SK-N-SH (cell line): ENCODE measurements around the gene GMPR. TPM values are rescaled to one million over a fixed set of nuclear protein-coding genes. Genes with fewer than 3 reads are reported as not detected.

Experiments used
- CTCF ChIA-PET: fragments of 300-600, 350-600 bp; formaldehyde crosslinking; extraction: SDS; loops from one replicate; lab custom pipeline; 2021; lab: Yijun Ruan, JAX
- POLR2A ChIA-PET: fragments of 350-600 bp; sonication (Branson Sonifier 250); formaldehyde crosslinking; extraction: SDS; loops from one replicate; lab custom pipeline; 2020; ENCODE audit warnings: antibody characterized with exemption, inconsistent platforms; lab: Yijun Ruan, JAX
- DNase-seq: peaks from one replicate; pipeline ENCODE4 v3.0.0; 2012
- H2AFZ ChIP-seq: fragments of 200-600 bp; sonication (generic); 2 replicates; pipeline ENCODE4 v1.8.1; 2016; ENCODE audit warnings: antibody characterized with exemption, mild to moderate bottlenecking, low read depth
- H3F3A ChIP-seq: fragments of 200-600 bp; sonication (generic); replicated peaks from 2 replicates; pipeline ENCODE3; 2016; ENCODE audit warnings: antibody characterized with exemption, mild to moderate bottlenecking; ENCODE audit not compliant: insufficient read depth
- H3K27ac ChIP-seq, 2 experiments: fragments of 200-500 bp in 1 of 2; fragments of 200-600 bp in 1 of 2; sonication (Bioruptor generic) in 1 of 2; sonication (generic), shearing (Covaris generic) in 1 of 2; 2 replicates each; pipeline versions ENCODE4 v1.5.1 to v1.6.1; 2014 to 2016; ENCODE audit warnings: low read depth in 2 of 2, inconsistent platforms in 1 of 2, low read length in 1 of 2, mild to moderate bottlenecking in 1 of 2, mixed read lengths in 1 of 2
- H3K27me3 ChIP-seq: fragments of 200-600 bp; sonication (generic), shearing (Covaris generic); 2 replicates; pipeline ENCODE4 v1.6.1; 2016; ENCODE audit warnings: mixed run types; ENCODE audit not compliant: insufficient read depth
- H3K36me3 ChIP-seq, 2 experiments: fragments of 200-500 bp in 1 of 2; fragments of 200-600 bp in 1 of 2; sonication (Bioruptor generic) in 1 of 2; sonication (generic) in 1 of 2; replicated peaks in 1 of 2; 2 replicates each; pipeline versions ENCODE3 to v1.5.1; 2014 to 2016; ENCODE audit warnings: low read length in 1 of 2, mild to moderate bottlenecking in 1 of 2; ENCODE audit not compliant: insufficient read depth in 2 of 2, control insufficient read depth in 1 of 2
- H3K4me1 ChIP-seq, 2 experiments: fragments of 200-500 bp in 1 of 2; fragments of 200-600 bp in 1 of 2; sonication (Bioruptor generic) in 1 of 2; sonication (generic), shearing (Covaris generic) in 1 of 2; 2 replicates each; pipeline versions ENCODE4 v1.5.1 to v1.6.1; 2014 to 2016; ENCODE audit warnings: low read depth in 1 of 2, low read length in 1 of 2, mixed run types in 1 of 2; ENCODE audit not compliant: insufficient read depth in 2 of 2, control insufficient read depth in 1 of 2
- H3K4me2 ChIP-seq: fragments of 200-600 bp; sonication (generic), shearing (Covaris generic); 2 replicates; pipeline ENCODE4 v1.6.1; 2017; ENCODE audit warnings: mixed run types
- H3K4me3 ChIP-seq, 2 experiments: fragments of 200-500 bp in 1 of 2; fragments of 200-600 bp in 1 of 2; sonication (Bioruptor generic) in 1 of 2; sonication (generic), shearing (Covaris generic) in 1 of 2; 2 replicates each; pipeline versions ENCODE4 v1.5.1 to v1.8.1; 2014 to 2016; ENCODE audit warnings: low read depth in 2 of 2, inconsistent platforms in 1 of 2, low read length in 1 of 2, mild to moderate bottlenecking in 1 of 2, mixed read lengths in 1 of 2, moderate library complexity in 1 of 2
- H3K79me2 ChIP-seq: fragments of 200-600 bp; sonication (generic); 2 replicates; pipeline ENCODE4 v1.8.1; 2017; ENCODE audit warnings: mild to moderate bottlenecking; ENCODE audit not compliant: insufficient read depth
- H3K9ac ChIP-seq: fragments of 200-600 bp; sonication (generic); 2 replicates; pipeline ENCODE4 v1.6.1; 2017; ENCODE audit warnings: mixed run types
- H3K9me2 ChIP-seq: fragments of 200-600 bp; sonication (generic); 2 replicates; pipeline ENCODE4 v1.6.1; 2017; ENCODE audit warnings: mixed run types
- H3K9me3 ChIP-seq: fragments of 200-600 bp; sonication (generic); 2 replicates; pipeline ENCODE4 v1.6.1; 2017; ENCODE audit warnings: mixed run types, mild to moderate bottlenecking, moderate library complexity
- H4K20me1 ChIP-seq: fragments of 200-600 bp; sonication (generic); 2 replicates; pipeline ENCODE4 v1.6.1; 2017; ENCODE audit warnings: mild to moderate bottlenecking, mixed run types; ENCODE audit not compliant: insufficient read depth
- EZH2phosphoT487 ChIP-seq: fragments of 200-600 bp; sonication (generic); IDR thresholded peaks from 2 replicates; pipeline ENCODE4 v1.6.1; 2017; ENCODE audit warnings: low read depth, mixed run types, mild to moderate bottlenecking, antibody characterized with exemption, moderate library complexity, borderline replicate concordance
- GATA2 ChIP-seq: sonication (generic); formaldehyde crosslinking; IDR thresholded peaks from 2 replicates; pipeline ENCODE4 v1.5.0; 2020; ENCODE audit warnings: mild to moderate bottlenecking, missing genetic modification reagents
- NFIC ChIP-seq: IDR thresholded peaks from 2 replicates; pipeline ENCODE4 v1.4.0; 2012; ENCODE audit warnings: borderline replicate concordance
- RAD21 ChIP-seq: IDR thresholded peaks from 2 replicates; pipeline ENCODE4 v1.6.1; 2012; ENCODE audit warnings: mild to moderate bottlenecking, low read length
- RFX5 ChIP-seq: IDR thresholded peaks from 2 replicates; pipeline ENCODE4 v1.6.1; 2012; ENCODE audit warnings: mild to moderate bottlenecking, improper control_type of control experiment, low read length
- SMC3 ChIP-seq: IDR thresholded peaks from 2 replicates; pipeline ENCODE4 v1.6.1; 2012; ENCODE audit warnings: low read depth, low read length, improper control_type of control experiment
- TAF1 ChIP-seq: IDR thresholded peaks from 2 replicates; pipeline ENCODE4 v1.6.1; 2012; ENCODE audit warnings: low read depth, mild to moderate bottlenecking, low read length, moderate library complexity, borderline replicate concordance
- TCF12 ChIP-seq: IDR thresholded peaks from 2 replicates; pipeline ENCODE4 v1.4.0; 2012
- WGBS: methylation state at CpG from one replicate; pipeline ENCODE4 v1.1.6; 2017; ENCODE audit warnings: low lambda C conversion rate; 5-methylcytosine and 5-hydroxymethylcytosine counted together
- polyA plus RNA-seq, 3 experiments: library from polyadenylated mRNA; depleted of rRNA; stranded (reverse); fragments of >200 nt; gene quantifications; 2 replicates each; pipeline ENCODE4 v1.2.3, GENCODE V29; 2012
- TF ChIP-seq, protein P1 (sequence below): IDR thresholded peaks from 2 replicates; pipeline ENCODE4 v1.4.0; 2012; ENCODE audit warnings: low read depth
- TF ChIP-seq, protein P2 (sequence below): fragments of 150-350 bp; IDR thresholded peaks from 2 replicates; pipeline ENCODE4 v1.6.1; 2016; ENCODE audit warnings: mild to moderate bottlenecking, low read depth, low read length

The GMPR gene
- polyA plus RNA-seq, 1 of the 3 experiments (the other 2 are of a cell fraction), result 21.0 TPM

DNA sequence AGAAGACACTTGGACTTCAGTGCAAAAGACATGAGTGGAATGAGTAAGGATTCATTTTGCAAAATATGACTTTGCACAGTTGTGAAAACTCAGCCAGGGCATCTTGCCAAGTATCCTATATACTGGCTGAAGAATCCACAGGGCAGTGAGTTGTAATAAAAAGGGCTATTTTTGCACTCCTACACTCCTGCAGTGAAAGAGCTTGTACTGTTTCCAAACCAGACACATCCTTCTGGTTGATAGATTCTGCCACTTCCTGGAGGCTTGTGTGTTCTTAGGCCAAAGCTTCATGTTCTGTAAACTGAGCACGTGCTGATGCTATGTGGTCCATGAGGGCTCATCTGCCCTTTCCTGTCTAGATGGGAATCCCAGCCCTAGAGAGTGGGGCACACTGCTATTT is 34.9 kb downstream of the GMPR start:
- no peaks in the 10 kb centered on the region for H3K36me3 ChIP-seq
- WGBS, result 88% methylated on average over 1 of the region's 1 CpG
- H3F3A ChIP-seq, result peaks cover 11% of the 10 kb centered on the region
- H3K9me3 ChIP-seq, result no peaks in the 10 kb centered on the region
- H3K27ac ChIP-seq, result peak overlapping the region in 1 of 2 experiments; percentile 8; a peak in 1 of 4 replicates
- TF ChIP-seq RAD21, result no peak
- no peak for TF ChIP-seq TAF1
- peak; percentile 55 for TF ChIP-seq NFIC
- TF ChIP-seq TCF12, result no peak
- no peak for TF ChIP-seq GATA2
- TF ChIP-seq, protein P1, sequence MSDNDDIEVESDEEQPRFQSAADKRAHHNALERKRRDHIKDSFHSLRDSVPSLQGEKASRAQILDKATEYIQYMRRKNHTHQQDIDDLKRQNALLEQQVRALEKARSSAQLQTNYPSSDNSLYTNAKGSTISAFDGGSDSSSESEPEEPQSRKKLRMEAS, result peak; percentile 71
- no peaks in the 10 kb centered on the region for H3K27me3 ChIP-seq
- CTCF ChIA-PET, result interaction anchor here (1.0 to 1.7 kb wide), 2 partner anchors 13 to 27 kb away, joined by 3 read pairs; no protein-coding TSS in a partner anchor
- H4K20me1 ChIP-seq, result no peaks in the 10 kb centered on the region
- no peaks in the 10 kb centered on the region for H3K79me2 ChIP-seq
- DNase-seq, result no peak
- no peak overlapping the region for H3K9ac ChIP-seq
- no peaks in the 10 kb centered on the region for H3K9me2 ChIP-seq
- H3K4me1 ChIP-seq, result peaks cover 2 to 14% of the 10 kb centered on the region in 2 experiments; a peak in 2 of 4 replicates
- no peak overlapping the region for H3K4me3 ChIP-seq
- POLR2A ChIA-PET, result no interaction called here
- no peak overlapping the region; the same call in 1 of the 2 replicates for H2AFZ ChIP-seq
- H3K4me2 ChIP-seq, result no peak overlapping the region

DNA sequence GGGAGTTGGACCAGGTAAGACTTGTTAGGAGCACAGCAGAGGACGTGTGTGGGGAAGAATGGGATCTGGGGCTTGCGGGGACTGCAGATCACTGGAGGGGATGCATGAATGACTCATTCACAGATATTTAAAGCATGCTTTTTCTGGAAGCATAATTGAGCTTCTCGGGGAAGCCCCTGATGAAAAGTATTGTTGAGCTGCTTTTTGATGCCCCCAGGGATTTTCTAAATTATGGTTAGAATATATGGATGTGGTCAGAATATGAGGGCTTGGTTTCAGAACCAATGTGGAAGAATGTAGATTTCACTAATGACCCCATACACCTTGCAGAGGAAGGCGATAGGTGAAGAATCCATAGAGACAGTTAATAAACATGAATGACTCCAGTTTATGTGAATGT is 36.1 kb downstream of the GMPR start:
- H3K9me3 ChIP-seq, result no peaks in the 10 kb centered on the region
- ChIA-PET CTCF (interaction anchor here (1.0 to 1.7 kb wide), 2 partner anchors 12 to 236 kb away, joined by 3 read pairs; no protein-coding TSS in a partner anchor), POLR2A (no interaction called here)
- H3K79me2 ChIP-seq, result no peaks in the 10 kb centered on the region
- TF ChIP-seq, protein P2, sequence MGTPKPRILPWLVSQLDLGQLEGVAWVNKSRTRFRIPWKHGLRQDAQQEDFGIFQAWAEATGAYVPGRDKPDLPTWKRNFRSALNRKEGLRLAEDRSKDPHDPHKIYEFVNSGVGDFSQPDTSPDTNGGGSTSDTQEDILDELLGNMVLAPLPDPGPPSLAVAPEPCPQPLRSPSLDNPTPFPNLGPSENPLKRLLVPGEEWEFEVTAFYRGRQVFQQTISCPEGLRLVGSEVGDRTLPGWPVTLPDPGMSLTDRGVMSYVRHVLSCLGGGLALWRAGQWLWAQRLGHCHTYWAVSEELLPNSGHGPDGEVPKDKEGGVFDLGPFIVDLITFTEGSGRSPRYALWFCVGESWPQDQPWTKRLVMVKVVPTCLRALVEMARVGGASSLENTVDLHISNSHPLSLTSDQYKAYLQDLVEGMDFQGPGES, result no peak
- TF ChIP-seq SMC3, result no peak
- no peak for TF ChIP-seq EZH2phosphoT487
- no peak for TF ChIP-seq GATA2
- no peak for TF ChIP-seq TAF1
- no peak for TF ChIP-seq RFX5
- H3F3A ChIP-seq, result peaks cover 11% of the 10 kb centered on the region
- WGBS, result 69% methylated on average over 4 of the region's 4 CpGs
- no peak overlapping the region for H3K4me3 ChIP-seq
- H4K20me1 ChIP-seq, result no peaks in the 10 kb centered on the region
- H3K27ac ChIP-seq, result no peak overlapping the region
- peaks cover 2 to 14% of the 10 kb centered on the region in 2 experiments; a peak in 2 of 4 replicates for H3K4me1 ChIP-seq
- no peaks in the 10 kb centered on the region for H3K27me3 ChIP-seq
- no peak overlapping the region for H2AFZ ChIP-seq
- no peak overlapping the region for H3K4me2 ChIP-seq
- no peak overlapping the region for H3K9ac ChIP-seq
- DNase-seq, result no peak
- no peaks in the 10 kb centered on the region for H3K36me3 ChIP-seq
- no peaks in the 10 kb centered on the region for H3K9me2 ChIP-seq
